ENCODE measurements around the gene TMEM123. TPM values are rescaled to one million over a fixed set of nuclear protein-coding genes. Genes with fewer than 3 reads are reported as not detected.

TMEM123 gene
- total RNA-seq, 1 experiment from 2014 or later: 400 TPM

DNA sequence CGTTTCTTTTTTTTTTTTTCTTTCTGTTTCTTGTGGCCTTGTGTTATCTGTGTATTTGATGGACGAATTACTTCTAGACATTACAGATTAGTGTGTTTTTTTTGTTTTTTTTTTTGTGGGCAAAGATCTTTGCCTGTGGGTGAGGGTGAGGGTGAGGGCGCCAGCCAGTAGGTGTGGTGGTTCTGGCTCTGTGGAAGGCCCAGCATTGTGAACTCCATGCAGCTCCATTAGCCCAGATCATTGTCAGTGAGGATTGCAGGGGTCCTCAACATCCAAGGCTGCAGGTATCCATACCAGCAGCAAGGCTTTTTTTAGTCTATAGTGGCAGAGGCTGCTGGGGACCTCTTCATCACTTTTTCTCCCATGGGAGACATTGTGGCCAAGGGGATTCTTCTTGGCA lies 91.9 kb downstream of the TMEM123 start:
- peaks cover 47% of the 10 kb centered on the region for H3K36me3 Mint-ChIP-seq (ENCODE audit: insufficient read depth, unreplicated experiment)
- H3K4me3 ChIP-seq (ENCODE audit: low read depth, low read length): no peak overlapping the region
- no peaks in the 10 kb centered on the region for H3K27me3 Mint-ChIP-seq (ENCODE audit: insufficient read depth, unreplicated experiment)
- H3K27me3 ChIP-seq (replicated peaks; ENCODE audit: control insufficient read depth, insufficient read depth, low read length): no peaks in the 10 kb centered on the region
- TF ChIP-seq, protein P1, sequence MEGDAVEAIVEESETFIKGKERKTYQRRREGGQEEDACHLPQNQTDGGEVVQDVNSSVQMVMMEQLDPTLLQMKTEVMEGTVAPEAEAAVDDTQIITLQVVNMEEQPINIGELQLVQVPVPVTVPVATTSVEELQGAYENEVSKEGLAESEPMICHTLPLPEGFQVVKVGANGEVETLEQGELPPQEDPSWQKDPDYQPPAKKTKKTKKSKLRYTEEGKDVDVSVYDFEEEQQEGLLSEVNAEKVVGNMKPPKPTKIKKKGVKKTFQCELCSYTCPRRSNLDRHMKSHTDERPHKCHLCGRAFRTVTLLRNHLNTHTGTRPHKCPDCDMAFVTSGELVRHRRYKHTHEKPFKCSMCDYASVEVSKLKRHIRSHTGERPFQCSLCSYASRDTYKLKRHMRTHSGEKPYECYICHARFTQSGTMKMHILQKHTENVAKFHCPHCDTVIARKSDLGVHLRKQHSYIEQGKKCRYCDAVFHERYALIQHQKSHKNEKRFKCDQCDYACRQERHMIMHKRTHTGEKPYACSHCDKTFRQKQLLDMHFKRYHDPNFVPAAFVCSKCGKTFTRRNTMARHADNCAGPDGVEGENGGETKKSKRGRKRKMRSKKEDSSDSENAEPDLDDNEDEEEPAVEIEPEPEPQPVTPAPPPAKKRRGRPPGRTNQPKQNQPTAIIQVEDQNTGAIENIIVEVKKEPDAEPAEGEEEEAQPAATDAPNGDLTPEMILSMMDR (IDR thresholded peaks at IDR 0.05; ENCODE audit: insufficient read depth in 1 of 2, low read depth in 1 of 2, low read length in 1 of 2, severe bottlenecking in 1 of 2, unreplicated experiment in 1 of 2): no peak
- POLR2A ChIA-PET: no interaction called here
- intact Hi-C loops (cut with micrococcal nuclease; ENCODE audit: unreplicated experiment): no loop called here
- no peak for DNase-seq
- peaks cover 2% of the 10 kb centered on the region; the same call in 1 of the 2 replicates for H3K9me3 ChIP-seq
- peaks cover 5% of the 10 kb centered on the region for H3K36me3 ChIP-seq (ENCODE audit: control insufficient read depth, insufficient read depth, low read length)
- CTCF ChIA-PET: no interaction called here
- peaks cover 11% of the 10 kb centered on the region for H3K4me1 Mint-ChIP-seq (ENCODE audit: low read depth, unreplicated experiment)
- no peak overlapping the region for H3K27ac Mint-ChIP-seq (ENCODE audit: unreplicated experiment)
- H3K9me3 Mint-ChIP-seq (ENCODE audit: unreplicated experiment): peaks cover 3% of the 10 kb centered on the region
- 0 out of 2 replicates have a peak, but pooled peaks cover 4% of the 10 kb centered on the region for H3K4me1 ChIP-seq
- no peak overlapping the region for H3K4me3 Mint-ChIP-seq (ENCODE audit: unreplicated experiment)
- no TSS peak for BruUV-seq (replicated peaks)

DNA sequence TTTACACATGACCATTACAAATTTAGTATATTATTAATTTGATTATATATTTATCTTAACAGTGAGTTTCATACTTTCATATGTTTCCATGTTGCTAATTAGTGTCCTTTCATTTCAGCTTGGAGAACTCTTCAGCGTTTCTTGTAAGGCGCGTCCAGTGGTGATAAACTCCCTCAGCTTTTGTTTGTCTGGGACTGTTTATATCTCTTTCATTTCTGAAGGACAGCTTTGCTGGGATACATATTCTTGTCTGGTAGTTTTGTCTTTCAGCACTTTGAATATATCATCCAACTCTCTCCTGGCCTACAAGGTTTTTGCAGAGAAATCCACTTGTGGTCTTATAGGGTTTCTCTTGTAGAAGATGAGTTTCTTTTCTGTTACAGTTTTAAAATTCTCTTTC lies 93.2 kb downstream of the TMEM123 start:
- Mint-ChIP-seq H3K27ac (ENCODE audit: unreplicated experiment) (no peak overlapping the region), H3K27me3 (ENCODE audit: insufficient read depth, unreplicated experiment) (no peaks in the 10 kb centered on the region), H3K4me1 (ENCODE audit: low read depth, unreplicated experiment) (peaks cover 11% of the 10 kb centered on the region), H3K36me3 (ENCODE audit: insufficient read depth, unreplicated experiment) (peaks cover 49% of the 10 kb centered on the region), H3K9me3 (ENCODE audit: unreplicated experiment) (peaks cover 13% of the 10 kb centered on the region), H3K4me3 (ENCODE audit: unreplicated experiment) (no peak overlapping the region)
- no peaks in the 10 kb centered on the region for H3K27me3 ChIP-seq (replicated peaks; ENCODE audit: control insufficient read depth, insufficient read depth, low read length)
- CTCF ChIA-PET: no interaction called here
- POLR2A ChIA-PET: no interaction called here
- H3K4me3 ChIP-seq (ENCODE audit: low read depth, low read length): no peak overlapping the region
- intact Hi-C loops (cut with micrococcal nuclease; ENCODE audit: unreplicated experiment): no loop called here
- 0 out of 2 replicates have a peak, but pooled peaks cover 4% of the 10 kb centered on the region for H3K4me1 ChIP-seq
- no TSS peak for BruUV-seq (replicated peaks)
- DNase-seq: no peak
- TF ChIP-seq, protein P1 (IDR thresholded peaks at IDR 0.05; ENCODE audit: insufficient read depth in 1 of 2, low read depth in 1 of 2, low read length in 1 of 2, severe bottlenecking in 1 of 2, unreplicated experiment in 1 of 2): no peak
- H3K36me3 ChIP-seq (ENCODE audit: control insufficient read depth, insufficient read depth, low read length): peaks cover 2% of the 10 kb centered on the region; the same call in 1 of the 2 replicates
- peaks cover 10% of the 10 kb centered on the region for H3K9me3 ChIP-seq

DNA sequence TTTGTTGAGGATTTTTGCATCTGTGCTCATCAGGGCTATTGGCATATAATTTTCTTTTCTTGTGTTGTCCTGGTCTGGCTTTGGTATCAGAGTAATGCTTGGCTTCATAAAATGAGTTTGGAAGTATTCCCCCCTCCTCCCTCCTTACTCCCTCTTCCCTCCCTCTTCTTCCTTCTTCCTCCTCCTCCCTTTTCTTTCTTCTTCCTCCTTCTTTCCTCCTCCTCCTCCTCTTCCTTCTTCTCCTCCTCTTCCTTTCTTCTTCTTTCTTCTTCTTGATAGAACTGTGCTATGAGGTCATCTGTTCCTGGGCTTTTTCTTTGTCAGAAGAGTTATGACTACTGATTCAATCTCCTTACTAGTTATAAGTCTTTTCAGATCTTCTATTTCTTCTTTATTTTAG lies 95.4 kb downstream of the TMEM123 start:
- Mint-ChIP-seq H3K4me3 (ENCODE audit: unreplicated experiment) (no peak overlapping the region), H3K27ac (ENCODE audit: unreplicated experiment) (no peak overlapping the region), H3K9me3 (ENCODE audit: unreplicated experiment) (peaks cover 13% of the 10 kb centered on the region), H3K27me3 (ENCODE audit: insufficient read depth, unreplicated experiment) (no peaks in the 10 kb centered on the region), H3K4me1 (ENCODE audit: low read depth, unreplicated experiment) (peaks cover 11% of the 10 kb centered on the region), H3K36me3 (ENCODE audit: insufficient read depth, unreplicated experiment) (peaks cover 56% of the 10 kb centered on the region)
- H3K27me3 ChIP-seq (replicated peaks; ENCODE audit: control insufficient read depth, insufficient read depth, low read length): no peaks in the 10 kb centered on the region
- H3K4me1 ChIP-seq: 0 out of 2 replicates have a peak, but pooled peaks cover 4% of the 10 kb centered on the region
- peaks cover 10% of the 10 kb centered on the region for H3K9me3 ChIP-seq
- no TSS peak for BruUV-seq (replicated peaks)
- DNase-seq: no peak
- POLR2A ChIA-PET: no interaction called here
- TF ChIP-seq, protein P1 (IDR thresholded peaks at IDR 0.05; ENCODE audit: insufficient read depth in 1 of 2, low read depth in 1 of 2, low read length in 1 of 2, severe bottlenecking in 1 of 2, unreplicated experiment in 1 of 2): no peak
- intact Hi-C loops (cut with micrococcal nuclease; ENCODE audit: unreplicated experiment): no loop called here
- CTCF ChIA-PET: no interaction called here
- H3K4me3 ChIP-seq (ENCODE audit: low read depth, low read length): no peak overlapping the region
- peaks cover 2% of the 10 kb centered on the region; the same call in 1 of the 2 replicates for H3K36me3 ChIP-seq (ENCODE audit: control insufficient read depth, insufficient read depth, low read length)

Data from Caco-2 (cell line).